ENCODE data around the gene THSD4.

The THSD4 gene

DNA sequence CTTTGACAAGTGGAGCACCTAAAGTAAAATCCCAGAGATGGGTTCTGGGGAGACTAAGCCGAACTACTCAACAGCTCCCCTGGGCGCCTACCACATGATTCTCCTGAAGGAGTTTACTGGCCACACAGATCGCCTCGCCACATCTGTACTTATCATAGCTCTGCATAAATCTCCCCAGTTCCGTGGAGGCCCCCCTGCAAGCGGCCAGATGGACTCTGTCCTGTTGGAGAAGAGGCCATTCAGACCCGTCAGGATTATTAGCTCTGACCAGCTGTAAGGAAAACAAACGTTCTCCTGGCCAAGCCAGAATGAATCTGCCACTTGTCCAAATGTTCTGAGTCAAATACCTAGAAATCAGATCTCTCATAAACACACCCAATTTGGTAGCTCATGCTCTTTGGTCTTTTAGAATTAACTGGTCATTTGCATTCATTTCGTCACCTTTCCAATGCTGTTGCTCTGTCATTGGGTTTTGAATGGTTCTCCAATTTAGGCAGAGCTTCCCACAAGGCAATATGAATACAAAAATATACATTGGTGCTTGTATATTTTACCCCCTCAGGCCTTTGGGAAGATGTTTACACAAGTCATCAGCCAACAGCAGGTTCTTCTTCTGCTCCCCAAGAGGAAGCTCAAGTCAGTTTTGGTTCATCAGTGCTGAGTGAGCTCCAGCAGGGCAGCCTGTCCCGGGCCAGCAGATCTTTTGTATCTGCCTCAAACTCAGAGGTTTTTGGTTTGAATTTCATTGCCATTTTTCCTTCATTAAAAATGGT, 124.5 kb downstream of the THSD4 start:
- DNase-seq (ENCODE audit: low read depth): no peak
- TF ChIP-seq CTCF (conservative IDR thresholded peaks at IDR 0.05; ENCODE audit: low read depth, low read length): no peak
- no peak overlapping the region for H3K4me3 ChIP-seq (ENCODE audit: low read length)

GRCh38 chr15:71242292-71242691, 127.0 kb downstream of the THSD4 start:
- H3K4me3 ChIP-seq (ENCODE audit: low read length): no peak overlapping the region
- DNase-seq (ENCODE audit: low read depth): no peak
- TF ChIP-seq CTCF (conservative IDR thresholded peaks at IDR 0.05; ENCODE audit: low read depth, low read length): no peak

DNA sequence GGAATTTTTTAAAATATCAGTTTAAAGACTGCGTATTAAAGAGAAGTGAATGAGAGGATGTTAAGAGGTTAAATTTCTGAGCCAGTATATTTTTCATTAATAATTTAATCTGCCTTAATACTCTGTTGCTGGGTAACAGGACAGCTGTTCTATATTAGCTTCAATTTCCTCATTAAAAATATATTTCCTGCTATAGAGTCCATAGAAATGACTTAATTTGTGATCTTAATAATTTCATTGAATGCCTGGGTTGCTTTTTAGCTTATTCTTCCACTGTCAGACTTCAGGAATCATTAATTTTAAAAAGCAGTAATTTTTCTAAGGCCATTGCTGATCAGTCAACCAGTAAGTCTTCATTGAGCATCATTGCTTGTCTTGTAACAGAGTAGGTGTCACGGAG, 129.0 kb downstream of the THSD4 start:
- H3K4me3 ChIP-seq (ENCODE audit: low read length): no peak overlapping the region
- no peak for DNase-seq (ENCODE audit: low read depth)
- TF ChIP-seq CTCF (conservative IDR thresholded peaks at IDR 0.05; ENCODE audit: low read depth, low read length): no peak

GRCh38 chr15:71245588-71245987, 130.3 kb downstream of the THSD4 start:
- H3K4me3 ChIP-seq (ENCODE audit: low read length): no peak overlapping the region
- TF ChIP-seq CTCF (conservative IDR thresholded peaks at IDR 0.05; ENCODE audit: low read depth, low read length): no peak
- no peak for DNase-seq (ENCODE audit: low read depth)

DNA sequence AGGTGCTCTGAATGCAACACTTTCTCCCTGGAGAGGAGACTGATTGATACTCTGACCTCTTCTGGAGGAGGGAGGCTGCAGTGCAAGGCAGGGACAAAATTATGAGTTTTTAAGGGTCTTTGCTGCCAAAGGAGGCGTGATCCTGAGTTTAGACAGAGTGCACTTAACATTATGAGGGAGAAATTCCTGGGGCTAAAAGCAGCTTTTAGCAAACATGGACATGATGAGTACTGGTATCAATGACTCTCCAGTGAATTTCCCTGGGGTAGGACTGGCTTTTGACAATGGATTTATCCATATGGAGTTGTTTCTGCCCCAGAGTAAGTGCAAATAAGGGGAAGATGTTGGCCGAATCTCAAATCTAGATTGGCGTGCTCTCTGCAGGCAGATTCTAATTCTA, 133.1 kb downstream of the THSD4 start:
- H3K4me3 ChIP-seq (ENCODE audit: low read length): no peak overlapping the region
- TF ChIP-seq CTCF (conservative IDR thresholded peaks at IDR 0.05; ENCODE audit: low read depth, low read length): no peak
- DNase-seq (ENCODE audit: low read depth): no peak

GRCh38 chr15:71249986-71250385, 134.7 kb downstream of the THSD4 start:
- H3K4me3 ChIP-seq (ENCODE audit: low read length): no peak overlapping the region
- no peak for TF ChIP-seq CTCF (conservative IDR thresholded peaks at IDR 0.05; ENCODE audit: low read depth, low read length)
- no peak for DNase-seq (ENCODE audit: low read depth)

DNA sequence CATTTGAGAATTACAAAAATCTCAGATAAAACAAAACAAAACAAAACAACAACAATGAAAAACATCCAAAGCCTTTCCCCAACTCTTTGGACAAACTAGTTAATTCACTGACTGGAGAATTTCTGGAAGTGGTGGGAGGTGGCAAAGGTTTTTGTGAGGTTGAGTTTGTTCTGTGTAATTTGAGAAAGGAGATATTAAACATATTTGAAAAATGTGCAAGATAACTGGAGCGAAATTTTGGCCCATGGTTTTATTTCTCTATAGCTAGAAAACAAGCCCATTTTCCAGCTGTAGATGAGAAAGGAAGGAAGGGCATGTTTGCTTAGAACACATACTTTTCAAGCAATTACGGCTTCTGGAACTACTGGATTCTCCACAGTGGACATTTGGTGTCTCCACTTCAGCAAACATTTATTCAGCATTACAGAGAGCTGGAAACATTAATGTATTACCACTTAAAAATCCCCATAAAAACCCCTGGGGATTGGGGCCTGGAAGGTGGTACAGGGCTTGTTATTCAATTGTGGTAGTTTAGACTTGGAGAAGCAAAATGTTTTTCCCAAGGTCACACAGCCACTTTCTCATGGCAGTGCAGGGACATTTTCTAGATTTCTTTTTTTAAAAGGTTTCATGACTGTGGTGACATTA, 135.8 kb downstream of the THSD4 start:
- no peak overlapping the region for H3K4me3 ChIP-seq (ENCODE audit: low read length)
- no peak for DNase-seq (ENCODE audit: low read depth)
- no peak for TF ChIP-seq CTCF (conservative IDR thresholded peaks at IDR 0.05; ENCODE audit: low read depth, low read length)

All from retinal pigment epithelial cell (primary cell).